Measurements from ENCODE around the gene POC1A.

DNA sequence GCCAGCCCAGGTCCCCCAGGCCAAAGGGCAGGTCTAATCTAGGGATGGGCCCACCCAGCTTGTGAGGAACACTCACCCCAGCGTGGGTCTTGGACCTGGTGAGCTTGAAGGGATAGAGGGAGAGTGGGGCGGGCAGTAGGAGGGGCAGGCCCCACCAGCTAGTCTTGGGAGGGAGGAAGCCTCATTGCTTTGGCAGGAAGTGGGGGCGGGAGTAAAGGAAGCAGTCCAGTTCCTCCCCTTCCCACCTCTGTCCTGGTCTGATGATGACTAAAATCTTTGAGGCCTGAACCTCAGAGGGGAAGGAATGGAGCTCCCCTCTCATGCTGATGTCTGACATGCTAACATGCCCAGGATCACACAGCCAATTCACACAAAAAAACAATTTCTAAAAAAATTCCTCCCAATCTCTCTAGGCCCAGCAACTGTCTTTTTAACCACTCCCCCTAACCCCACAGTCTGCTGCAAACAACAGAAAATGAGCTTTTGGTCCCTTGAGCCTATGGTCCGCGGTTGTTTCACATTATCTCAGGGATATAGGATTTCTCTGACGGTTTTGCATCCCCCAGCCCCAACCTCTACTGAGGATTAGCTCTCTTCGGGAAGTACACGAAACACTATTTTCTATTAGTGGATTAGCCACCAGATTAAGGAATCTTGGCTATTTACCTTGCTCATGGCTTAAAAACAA is 67.1 kb downstream of the POC1A start:
- TF ChIP-seq EP300 (IDR thresholded peaks at IDR 0.05; ENCODE audit: borderline replicate concordance) = no peak
- TF ChIP-seq EGR1 (IDR thresholded peaks at IDR 0.05) = no peak
- no peak for TF ChIP-seq TAF1 (IDR thresholded peaks at IDR 0.05; ENCODE audit: low read depth)
- no peak for TF ChIP-seq CREB1 (IDR thresholded peaks at IDR 0.05; ENCODE audit: low read depth)
- TF ChIP-seq, protein P1, sequence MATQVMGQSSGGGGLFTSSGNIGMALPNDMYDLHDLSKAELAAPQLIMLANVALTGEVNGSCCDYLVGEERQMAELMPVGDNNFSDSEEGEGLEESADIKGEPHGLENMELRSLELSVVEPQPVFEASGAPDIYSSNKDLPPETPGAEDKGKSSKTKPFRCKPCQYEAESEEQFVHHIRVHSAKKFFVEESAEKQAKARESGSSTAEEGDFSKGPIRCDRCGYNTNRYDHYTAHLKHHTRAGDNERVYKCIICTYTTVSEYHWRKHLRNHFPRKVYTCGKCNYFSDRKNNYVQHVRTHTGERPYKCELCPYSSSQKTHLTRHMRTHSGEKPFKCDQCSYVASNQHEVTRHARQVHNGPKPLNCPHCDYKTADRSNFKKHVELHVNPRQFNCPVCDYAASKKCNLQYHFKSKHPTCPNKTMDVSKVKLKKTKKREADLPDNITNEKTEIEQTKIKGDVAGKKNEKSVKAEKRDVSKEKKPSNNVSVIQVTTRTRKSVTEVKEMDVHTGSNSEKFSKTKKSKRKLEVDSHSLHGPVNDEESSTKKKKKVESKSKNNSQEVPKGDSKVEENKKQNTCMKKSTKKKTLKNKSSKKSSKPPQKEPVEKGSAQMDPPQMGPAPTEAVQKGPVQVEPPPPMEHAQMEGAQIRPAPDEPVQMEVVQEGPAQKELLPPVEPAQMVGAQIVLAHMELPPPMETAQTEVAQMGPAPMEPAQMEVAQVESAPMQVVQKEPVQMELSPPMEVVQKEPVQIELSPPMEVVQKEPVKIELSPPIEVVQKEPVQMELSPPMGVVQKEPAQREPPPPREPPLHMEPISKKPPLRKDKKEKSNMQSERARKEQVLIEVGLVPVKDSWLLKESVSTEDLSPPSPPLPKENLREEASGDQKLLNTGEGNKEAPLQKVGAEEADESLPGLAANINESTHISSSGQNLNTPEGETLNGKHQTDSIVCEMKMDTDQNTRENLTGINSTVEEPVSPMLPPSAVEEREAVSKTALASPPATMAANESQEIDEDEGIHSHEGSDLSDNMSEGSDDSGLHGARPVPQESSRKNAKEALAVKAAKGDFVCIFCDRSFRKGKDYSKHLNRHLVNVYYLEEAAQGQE (IDR thresholded peaks at IDR 0.05; ENCODE audit: low read depth) = no peak

Data from Ishikawa (cell line).